K562 (cell line): ENCODE results near the gene UGP2.

Source experiments
- ARHGAP35 ChIP-seq: fragments of 450-650 bp; IDR thresholded peaks from 2 replicates; pipeline ENCODE4 v1.6.1; 2018; ENCODE audit not compliant: partially characterized antibody
- KAT8 ChIP-seq: fragments of 450-650 bp; IDR thresholded peaks from 2 replicates; pipeline ENCODE4 v1.6.1; 2016; ENCODE audit warnings: low read depth, mild to moderate bottlenecking
- MXI1 ChIP-seq: IDR thresholded peaks from 2 replicates; pipeline ENCODE4 v1.6.1; 2011; ENCODE audit warnings: low read depth, mild to moderate bottlenecking, improper control_type of control experiment, low read length
- POLR2A ChIP-seq: fragments of 450-650 bp; conservative IDR thresholded peaks from 2 replicates; pipeline ENCODE4 v1.6.1; 2016
- TBP ChIP-seq: optimal IDR thresholded peaks from 2 replicates; pipeline ENCODE3; 2011; ENCODE audit warnings: low read depth, low read length, improper control_type of control experiment
- THAP12 ChIP-seq: fragments of 250-450 bp; sonication (Bioruptor Pico); IDR thresholded peaks from 2 replicates; pipeline ENCODE4 v1.9.0; 2021; ENCODE audit warnings: mild to moderate bottlenecking, inconsistent platforms
- ZSCAN29 ChIP-seq: fragments of 450-650 bp; IDR thresholded peaks from 2 replicates; pipeline ENCODE4 v1.6.1; 2017
- TF ChIP-seq, protein P1 (sequence below), 3 experiments: IDR thresholded peaks in 2 of 3; conservative IDR thresholded peaks in 1 of 3; 2 replicates each; pipeline ENCODE4 v1.5.1; 2011 to 2012; ENCODE audit warnings: low read length in 3 of 3, mild to moderate bottlenecking in 3 of 3, control low read depth in 2 of 3, improper control_type of control experiment in 1 of 3, inconsistent platforms in 1 of 3, low read depth in 1 of 3, mixed read lengths in 1 of 3, moderate library complexity in 1 of 3; ENCODE audit not compliant: insufficient read depth in 2 of 3
- TF ChIP-seq, protein P2 (sequence below): fragments of 450-650 bp; formaldehyde crosslinking; IDR thresholded peaks from 2 replicates; pipeline ENCODE4 v1.4.0; 2020; ENCODE audit warnings: mild to moderate bottlenecking, moderate library complexity

- TF ChIP-seq ZSCAN29 (no peak), KAT8 (no peak), ARHGAP35 (no peak), POLR2A (no peak), THAP12 (no peak), MXI1 (no peak), TBP (no peak)
- TF ChIP-seq, protein P1, sequence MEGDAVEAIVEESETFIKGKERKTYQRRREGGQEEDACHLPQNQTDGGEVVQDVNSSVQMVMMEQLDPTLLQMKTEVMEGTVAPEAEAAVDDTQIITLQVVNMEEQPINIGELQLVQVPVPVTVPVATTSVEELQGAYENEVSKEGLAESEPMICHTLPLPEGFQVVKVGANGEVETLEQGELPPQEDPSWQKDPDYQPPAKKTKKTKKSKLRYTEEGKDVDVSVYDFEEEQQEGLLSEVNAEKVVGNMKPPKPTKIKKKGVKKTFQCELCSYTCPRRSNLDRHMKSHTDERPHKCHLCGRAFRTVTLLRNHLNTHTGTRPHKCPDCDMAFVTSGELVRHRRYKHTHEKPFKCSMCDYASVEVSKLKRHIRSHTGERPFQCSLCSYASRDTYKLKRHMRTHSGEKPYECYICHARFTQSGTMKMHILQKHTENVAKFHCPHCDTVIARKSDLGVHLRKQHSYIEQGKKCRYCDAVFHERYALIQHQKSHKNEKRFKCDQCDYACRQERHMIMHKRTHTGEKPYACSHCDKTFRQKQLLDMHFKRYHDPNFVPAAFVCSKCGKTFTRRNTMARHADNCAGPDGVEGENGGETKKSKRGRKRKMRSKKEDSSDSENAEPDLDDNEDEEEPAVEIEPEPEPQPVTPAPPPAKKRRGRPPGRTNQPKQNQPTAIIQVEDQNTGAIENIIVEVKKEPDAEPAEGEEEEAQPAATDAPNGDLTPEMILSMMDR (IDR thresholded peaks at IDR 0.05 in 2 of 3, conservative IDR thresholded peaks at IDR 0.05 in 1 of 3; ENCODE audit: insufficient read depth in 2 of 3, low read depth in 1 of 3, low read length in 3 of 3) = no peak
- TF ChIP-seq, protein P2, sequence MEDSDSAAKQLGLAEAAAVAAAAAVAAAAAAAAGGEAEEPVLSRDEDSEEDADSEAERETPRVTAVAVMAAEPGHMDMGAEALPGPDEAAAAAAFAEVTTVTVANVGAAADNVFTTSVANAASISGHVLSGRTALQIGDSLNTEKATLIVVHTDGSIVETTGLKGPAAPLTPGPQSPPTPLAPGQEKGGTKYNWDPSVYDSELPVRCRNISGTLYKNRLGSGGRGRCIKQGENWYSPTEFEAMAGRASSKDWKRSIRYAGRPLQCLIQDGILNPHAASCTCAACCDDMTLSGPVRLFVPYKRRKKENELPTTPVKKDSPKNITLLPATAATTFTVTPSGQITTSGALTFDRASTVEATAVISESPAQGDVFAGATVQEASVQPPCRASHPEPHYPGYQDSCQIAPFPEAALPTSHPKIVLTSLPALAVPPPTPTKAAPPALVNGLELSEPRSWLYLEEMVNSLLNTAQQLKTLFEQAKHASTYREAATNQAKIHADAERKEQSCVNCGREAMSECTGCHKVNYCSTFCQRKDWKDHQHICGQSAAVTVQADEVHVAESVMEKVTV (CRISPR knock-in tag) = no peak
Observed at GRCh38 chr2:63805412-63805811, 36.3 kb upstream of the UGP2 start.
